GM19099 (cell line): ENCODE measurements around the gene SBK3.

Experiments used
- POLR2A ChIP-seq: IDR thresholded peaks from 3 replicates; pipeline ENCODE4 v1.6.1; 2011; ENCODE audit warnings: low read depth; ENCODE audit not compliant: insufficient read length; ENCODE audit errors: extremely low read depth

The SBK3 gene

DNA sequence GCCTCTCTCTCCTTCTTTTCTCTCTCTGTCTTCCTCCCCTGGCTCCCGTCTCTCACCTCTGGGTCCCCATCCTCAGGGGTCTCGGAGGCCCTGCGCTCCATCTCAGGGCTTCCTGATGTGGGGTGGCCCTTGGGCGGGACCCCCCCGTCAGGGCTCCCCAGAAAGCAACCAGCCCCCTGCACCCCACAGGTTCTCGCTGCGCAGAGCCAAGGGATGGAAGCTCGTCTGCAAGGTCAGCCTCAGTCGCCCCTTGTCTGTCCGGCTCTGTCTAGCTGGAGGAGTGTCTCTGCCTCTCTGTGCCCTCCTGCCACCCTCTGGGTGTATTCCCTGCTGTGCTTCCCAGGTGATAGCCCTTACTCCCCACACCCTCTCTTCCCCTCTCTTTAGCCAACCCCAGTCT lies at the start of gene SBK3:
Gene SBK3, minus strand, starts transcription at position 101 of the 400 bp plus-strand sequence. Its CDS starts 0 bp downstream, at position 101.
- TF ChIP-seq POLR2A, result no peak

GRCh38 chr19:55593096-55593772 lies 47.9 kb upstream of the SBK3 start:
- no peak for TF ChIP-seq POLR2A

- TF ChIP-seq POLR2A, result no peak
These were observed 47.2 kb upstream of the SBK3 start for GRCh38 chr19:55592391-55593090.

DNA sequence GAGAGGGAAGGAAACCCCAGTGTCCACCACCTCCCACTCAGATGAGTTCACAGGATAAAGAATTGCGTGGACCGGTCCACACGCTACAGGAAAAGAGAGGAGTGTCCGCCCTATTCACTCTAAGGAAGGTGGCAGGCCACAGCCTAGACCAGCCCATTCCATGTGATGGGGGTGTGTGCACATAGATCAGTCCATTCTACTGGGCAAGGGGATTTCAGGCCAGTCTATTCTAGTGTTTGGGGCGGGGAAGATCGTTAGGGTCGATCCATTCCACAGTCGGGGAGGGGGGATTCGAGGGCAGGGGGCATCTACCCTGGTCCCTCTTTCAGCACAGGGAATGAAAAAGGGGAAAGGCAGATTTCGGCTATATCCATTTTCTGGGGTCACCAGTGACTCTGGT lies 46.2 kb upstream of the SBK3 start:
- no peak for TF ChIP-seq POLR2A

DNA sequence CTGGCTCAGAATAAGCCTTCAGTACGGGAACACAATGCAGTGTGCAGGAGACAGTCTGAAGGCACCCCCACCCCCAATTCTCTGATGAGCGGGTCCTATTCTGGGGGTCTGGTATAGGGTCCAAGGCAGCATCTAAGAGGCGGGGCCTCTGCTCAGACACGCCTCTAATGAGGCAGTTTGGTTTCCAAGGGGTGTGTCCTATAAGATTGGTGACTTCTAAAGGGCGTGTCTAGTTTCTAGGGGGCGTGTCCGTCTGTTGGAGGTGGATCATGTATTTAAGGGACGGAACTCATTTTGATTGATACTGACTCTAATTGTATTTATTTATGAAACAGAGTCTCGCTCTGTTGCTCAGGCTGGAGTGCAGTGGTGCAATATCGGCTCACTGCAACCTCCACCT lies 45.3 kb upstream of the SBK3 start:
- TF ChIP-seq POLR2A, result no peak

GRCh38 chr19:55590109-55590508 lies 44.8 kb upstream of the SBK3 start:
- no peak for TF ChIP-seq POLR2A

DNA sequence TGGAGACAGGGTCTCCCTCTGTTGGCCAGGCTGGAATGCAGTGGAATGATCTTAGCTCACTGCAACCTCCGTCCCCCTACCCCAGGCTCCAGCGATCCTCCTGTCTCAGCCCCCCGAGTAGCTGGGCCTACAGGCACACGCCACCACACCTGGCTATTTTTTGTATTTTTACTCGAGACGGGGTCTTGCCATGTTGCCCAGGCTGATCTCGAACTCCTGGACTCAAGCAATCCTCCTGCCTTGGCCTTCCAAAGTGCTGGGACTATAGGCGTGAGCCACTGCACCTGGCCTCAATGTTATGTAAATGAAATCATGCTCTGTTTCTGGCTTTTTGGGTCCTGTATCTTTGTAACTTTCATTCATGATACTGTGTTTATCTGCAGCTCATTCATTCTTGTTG lies 43.4 kb upstream of the SBK3 start:
- TF ChIP-seq POLR2A, result no peak

DNA sequence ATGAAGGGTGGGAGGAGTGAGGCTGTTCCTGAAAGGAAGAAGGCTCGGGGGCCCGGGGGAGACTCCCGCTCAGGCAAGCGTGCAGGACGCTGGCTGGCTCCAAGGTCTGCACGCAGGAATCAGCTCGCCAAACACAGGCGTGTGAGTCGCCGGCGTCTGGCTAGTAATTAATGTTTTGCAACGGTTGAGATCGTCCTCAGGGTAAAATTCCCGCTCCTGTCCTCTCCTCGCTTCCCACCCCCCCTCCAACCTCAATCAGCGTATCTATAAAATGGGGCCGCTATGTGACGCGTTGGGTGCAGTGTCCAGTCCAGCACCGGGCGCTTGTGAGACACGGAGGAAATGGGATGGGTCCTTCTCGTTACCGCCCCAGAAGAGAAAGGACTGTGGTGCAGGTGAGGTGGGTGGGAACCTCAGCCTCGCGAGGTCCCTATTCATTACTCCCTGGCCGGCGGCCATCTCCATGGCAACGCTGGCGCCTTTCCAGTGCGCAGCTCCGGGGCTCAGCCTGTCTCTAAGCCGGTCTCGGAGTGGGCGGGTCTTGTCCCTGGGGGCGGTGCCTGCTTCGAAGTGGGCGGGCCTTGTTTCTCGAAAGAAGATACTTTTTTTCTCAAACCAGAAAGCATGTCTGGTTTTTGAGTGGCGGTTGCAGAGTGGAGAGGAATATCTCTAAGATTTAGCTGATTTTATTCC lies 41.8 kb upstream of the SBK3 start:
- TF ChIP-seq POLR2A, result no peak

- no peak for TF ChIP-seq POLR2A
These were observed 40.5 kb upstream of the SBK3 start for GRCh38 chr19:55585658-55586339.

- no peak for TF ChIP-seq POLR2A
These were observed 39.5 kb upstream of the SBK3 start for GRCh38 chr19:55584871-55585270.

DNA sequence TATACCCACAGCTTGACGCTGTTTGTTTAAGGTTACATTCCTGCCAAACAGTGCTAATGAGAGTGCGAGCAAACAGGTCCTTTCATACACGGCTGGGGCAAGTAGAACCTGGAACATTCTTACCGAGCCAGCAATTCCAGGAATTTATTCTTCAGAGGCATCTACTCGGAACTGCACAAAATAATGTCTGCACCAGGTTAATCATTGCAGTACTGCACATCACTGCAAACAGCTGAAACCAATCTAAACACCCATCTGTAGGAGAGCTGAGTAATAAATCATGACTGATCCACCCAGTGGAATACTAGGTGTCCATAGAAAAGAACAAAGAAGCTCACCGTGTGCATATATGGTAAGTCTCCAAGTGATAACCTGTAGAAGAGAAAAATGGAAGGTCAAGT lies 36.5 kb upstream of the SBK3 start:
- no peak for TF ChIP-seq POLR2A

DNA sequence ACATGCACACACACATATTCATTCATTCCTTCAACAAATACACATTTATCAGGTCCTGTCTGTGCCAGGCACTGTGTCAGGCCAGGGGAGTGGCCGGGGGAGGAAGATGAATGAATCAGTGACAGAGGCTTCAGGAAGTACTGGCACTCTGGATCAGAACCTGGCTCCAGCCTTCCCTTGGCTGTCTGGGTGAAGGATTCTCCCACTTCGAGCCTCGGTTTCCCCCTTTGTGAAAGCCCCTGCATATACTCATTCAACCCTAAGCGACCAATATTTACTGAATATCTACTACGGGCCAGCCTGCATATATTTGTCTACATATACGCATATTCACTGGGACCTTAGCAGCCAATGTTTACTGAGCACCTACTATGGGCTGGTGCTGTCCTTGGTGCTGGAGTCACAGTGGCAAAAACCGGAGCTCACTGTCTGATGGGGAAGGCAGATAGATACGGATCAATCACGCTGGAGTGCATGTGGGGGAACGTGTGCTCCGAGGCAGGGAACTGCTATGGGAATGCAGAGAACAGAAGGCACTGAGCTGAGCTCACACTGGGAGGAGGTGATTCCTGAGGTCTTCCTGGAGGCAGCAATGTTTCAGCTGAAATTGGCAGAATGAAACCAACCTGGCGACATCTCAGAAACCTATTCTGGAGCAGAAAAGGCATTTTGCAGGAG lies 35.9 kb upstream of the SBK3 start:
- TF ChIP-seq POLR2A, result no peak

DNA sequence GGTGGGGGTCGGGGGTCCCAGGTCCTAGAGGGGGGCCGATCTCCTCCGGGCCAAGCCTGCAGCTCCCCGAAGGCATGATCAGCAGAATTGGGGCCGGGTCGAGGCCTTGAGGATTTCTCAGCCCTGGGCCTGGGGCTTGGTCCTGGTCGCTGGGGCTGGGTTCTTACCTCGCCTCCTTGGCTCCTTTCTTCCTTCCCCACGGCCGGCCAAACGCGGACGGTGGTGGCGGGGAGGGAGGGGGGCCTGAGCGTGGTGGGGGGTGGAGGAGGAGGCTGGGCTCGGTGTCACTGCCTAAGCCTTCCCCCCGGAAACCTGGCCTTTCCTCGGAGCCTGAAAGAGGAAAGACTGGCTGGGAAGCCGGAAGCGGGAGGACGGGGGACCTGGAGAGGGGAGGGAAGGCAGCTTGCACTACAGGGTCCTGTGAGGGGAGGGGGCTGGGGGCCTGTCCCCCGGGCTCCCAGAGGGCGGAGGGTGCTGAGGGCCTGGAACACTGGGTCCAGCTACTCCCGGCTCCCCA lies 35.3 kb upstream of the SBK3 start, which contains the start of gene ZNF579:
Gene ZNF579, minus strand, starts transcription at position 221 of the 517 bp plus-strand sequence. CDS start 1,209 bp downstream, outside the sequence.
- no peak for TF ChIP-seq POLR2A
